GM19099 (cell line): Measurements from ENCODE around the gene CCRL2.

Source experiments
- POLR2A ChIP-seq: IDR thresholded peaks from 3 replicates; pipeline ENCODE4 v1.6.1; 2011; ENCODE audit warnings: low read depth; ENCODE audit not compliant: insufficient read length; ENCODE audit errors: extremely low read depth

The CCRL2 gene

GRCh38 chr3:46433841-46434240 lies 26.8 kb downstream of the CCRL2 start:
- TF ChIP-seq POLR2A: no peak

- TF ChIP-seq POLR2A: no peak
These were observed 28.1 kb downstream of the CCRL2 start for GRCh38 chr3:46435081-46435726.

- TF ChIP-seq POLR2A: no peak
These were observed 31.8 kb downstream of the CCRL2 start for GRCh38 chr3:46438831-46439230.

- TF ChIP-seq POLR2A: no peak
These were observed 33.7 kb downstream of the CCRL2 start for GRCh38 chr3:46440531-46441294.

GRCh38 chr3:46442576-46443530 lies 35.8 kb downstream of the CCRL2 start:
- TF ChIP-seq POLR2A: no peak

- no peak for TF ChIP-seq POLR2A
These were observed 40.3 kb downstream of the CCRL2 start for GRCh38 chr3:46447228-46447985.

GRCh38 chr3:46448721-46449120 lies 41.7 kb downstream of the CCRL2 start:
- TF ChIP-seq POLR2A: no peak

- TF ChIP-seq POLR2A: no peak
These were observed 42.9 kb downstream of the CCRL2 start for GRCh38 chr3:46449755-46450552.

- TF ChIP-seq POLR2A: no peak
These were observed 46.6 kb downstream of the CCRL2 start for GRCh38 chr3:46453526-46454208.

- TF ChIP-seq POLR2A: no peak
These were observed 47.1 kb downstream of the CCRL2 start for GRCh38 chr3:46454209-46454595.

GRCh38 chr3:46454606-46455005 lies 47.5 kb downstream of the CCRL2 start:
- no peak for TF ChIP-seq POLR2A

GRCh38 chr3:46455231-46456115 lies 48.4 kb downstream of the CCRL2 start:
- no peak for TF ChIP-seq POLR2A
